HepG2 (cell line): ENCODE results near the gene DDC. TPM values are rescaled to one million over a fixed set of nuclear protein-coding genes. Genes with fewer than 3 reads are reported as not detected.

ENCODE experiments used
- ATAC-seq: fragments of 200-7000 bp; cut with Tn5 transposase; 3 replicates; pipeline ENCODE4 v1.9.1; 2020; ENCODE audit warnings: mild to moderate bottlenecking, moderate library complexity
- BruUV-seq: library from RNA; stranded (reverse); fragments of 400-500 nt; replicated peaks from 2 replicates; lab custom pipeline; 2021; lab: Mats Ljungman, UMichigan
- CTCF ChIA-PET: fragments of 300-600 bp; formaldehyde crosslinking; extraction: SDS; loops from one replicate; lab custom pipeline; 2021; ENCODE audit warnings: low total read pairs, inconsistent platforms, low intra/inter-chr PET ratio; lab: Yijun Ruan, JAX
- POLR2A ChIA-PET: fragments of 350-600 bp; sonication (Branson Sonifier 250); formaldehyde crosslinking; loops from one replicate; lab custom pipeline; 2020; ENCODE audit warnings: antibody characterized with exemption, inconsistent platforms; lab: Yijun Ruan, JAX
- DNase-seq: peaks from one replicate; pipeline ENCODE4 v3.0.0-alpha.2; 2015; ENCODE audit warnings: low spot score
- FAIRE-seq: peaks from 3 replicates; lab custom pipeline; 2011; peaks lifted over from hg19 to GRCh38; lab: Jason Lieb, UNC
- H2AFZ ChIP-seq: one replicate; pipeline ENCODE4 v1.6.1; 2011; ENCODE audit warnings: low read length, inconsistent platforms
- H3K27ac ChIP-seq: fragments of 300-600 bp; 3 replicates; pipeline ENCODE4 v1.8.0; 2011; ENCODE audit warnings: mixed run types, mild to moderate bottlenecking, mixed read lengths, low read length, inconsistent platforms; ENCODE audit not compliant: insufficient read depth; ENCODE audit errors: extremely low read length
- H3K27me3 ChIP-seq, 2 experiments: fragments of 200-600 bp in 1 of 2; 2 replicates in 1 of 2; 3 replicates in 1 of 2; pipeline versions ENCODE4 v1.6.0 to v1.8.0; 2011; ENCODE audit warnings: low read length in 2 of 2, mild to moderate bottlenecking in 2 of 2, moderate library complexity in 2 of 2, inconsistent platforms in 1 of 2; ENCODE audit not compliant: insufficient read depth in 2 of 2, control insufficient read depth in 1 of 2
- H3K36me3 ChIP-seq, 2 experiments: fragments of 200-600 bp in 1 of 2; replicated peaks in 1 of 2; 2 replicates in 1 of 2; 3 replicates in 1 of 2; pipeline versions ENCODE4 v1.5.1 to v1.8.0; 2011; ENCODE audit warnings: low read length in 2 of 2, inconsistent platforms in 1 of 2; ENCODE audit not compliant: insufficient read depth in 2 of 2, control insufficient read depth in 1 of 2
- H3K4me1 ChIP-seq: 2 replicates; pipeline ENCODE4 v1.5.1; 2012; ENCODE audit warnings: low read length, inconsistent platforms; ENCODE audit not compliant: insufficient read depth
- H3K4me2 ChIP-seq: 2 replicates; pipeline ENCODE4 v1.6.0; 2011; ENCODE audit warnings: low read depth, low read length, inconsistent platforms
- H3K4me3 ChIP-seq, 3 experiments: fragments of 200-600 bp in 1 of 3; sonication (generic), shearing (Covaris generic) in 1 of 3; replicated peaks in 1 of 3; 2 replicates each; pipeline ENCODE4 v1.5.1; 2011 to 2016; ENCODE audit warnings: low read length in 3 of 3, inconsistent platforms in 2 of 3, low read depth in 2 of 3, mild to moderate bottlenecking in 2 of 3, control low read depth in 1 of 3, mixed read lengths in 1 of 3; ENCODE audit not compliant: insufficient read depth in 1 of 3
- H3K79me2 ChIP-seq: one replicate; pipeline ENCODE4 v1.6.1; 2011; ENCODE audit warnings: low read length, inconsistent platforms; ENCODE audit not compliant: insufficient read depth
- H3K9ac ChIP-seq: 2 replicates; pipeline ENCODE4 v1.6.0; 2011; ENCODE audit warnings: mild to moderate bottlenecking, low read depth, low read length, inconsistent platforms; ENCODE audit not compliant: insufficient read depth
- H3K9me3 ChIP-seq: 2 replicates; pipeline ENCODE4 v1.5.1; 2012; ENCODE audit warnings: mild to moderate bottlenecking, low read length
- H4K20me1 ChIP-seq: 2 replicates; pipeline ENCODE4 v1.6.0; 2011; ENCODE audit warnings: inconsistent platforms, mild to moderate bottlenecking, low read length, moderate library complexity; ENCODE audit not compliant: insufficient read depth
- CBX1 ChIP-seq: IDR thresholded peaks from one replicate; pipeline ENCODE4 v1.6.1; 2016; ENCODE audit warnings: antibody characterized with exemption, low read depth
- IKZF1 ChIP-seq: fragments of 450-650 bp; IDR thresholded peaks from 2 replicates; pipeline ENCODE4 v1.7.1; 2016
- ZBTB38 ChIP-seq: sonication (generic); formaldehyde crosslinking; IDR thresholded peaks from 2 replicates; pipeline ENCODE4 v1.5.1; 2020; ENCODE audit warnings: mild to moderate bottlenecking, missing genetic modification reagents
- ZNF678 ChIP-seq: sonication (generic); formaldehyde crosslinking; IDR thresholded peaks from 2 replicates; pipeline ENCODE4 v1.4.0; 2020; ENCODE audit warnings: mild to moderate bottlenecking, missing genetic modification reagents
- ZNF891 ChIP-seq: sonication (generic); formaldehyde crosslinking; IDR thresholded peaks from 2 replicates; pipeline ENCODE4 v1.5.0; 2020; ENCODE audit warnings: mild to moderate bottlenecking, missing genetic modification reagents
- WGBS: methylation state at CpG from one replicate; pipeline ENCODE4 v1.1.6; 2017; ENCODE audit warnings: low lambda C conversion rate; 5-methylcytosine and 5-hydroxymethylcytosine counted together
- in situ Hi-C: cut with HindIII; loops from 2 replicates; pipeline ENCODE4 v1.10.0; 2017; ENCODE audit warnings: low pct_unique_long_range_greater_than_20kb; ENCODE audit not compliant: extremely low pct_ligation_motif_present
- intact Hi-C: fragments of 100-400 bp; cut with micrococcal nuclease; formaldehyde crosslinking; loops from one replicate; pipeline ENCODE4 v1.10.0; 2022; ENCODE audit not compliant: unreplicated experiment
- polyA plus RNA-seq, 8 experiments: library from polyadenylated mRNA; depleted of rRNA in 3 of 8; stranded (reverse) in 7 of 8; unstranded in 1 of 8; fragments of >200 nt; fragmentation: Illumina TruSeq in 4 of 8; extraction: Trizol in 4 of 8; gene quantifications; 2 replicates each; pipeline versions ENCODE4 v1.2.1 to v1.2.3, GENCODE V29; 2011 to 2016; ENCODE audit warnings: low read depth in 4 of 8, missing spikeins in 1 of 8, mixed read lengths in 1 of 8; ENCODE audit not compliant: insufficient read depth in 1 of 8
- total RNA-seq, 5 experiments: library from RNA; depleted of rRNA; stranded (reverse); fragments of >200 nt; fragmentation: Illumina TruSeq; extraction: Trizol; gene quantifications; 2 replicates each; pipeline ENCODE4 v1.2.3, GENCODE V29; 2016; ENCODE audit warnings: low read depth in 1 of 5
- TF ChIP-seq, protein P1 (sequence below): sonication (generic); formaldehyde crosslinking; IDR thresholded peaks from 2 replicates; pipeline ENCODE4 v1.5.0; 2020; ENCODE audit warnings: missing genetic modification reagents, mild to moderate bottlenecking, borderline replicate concordance
- TF ChIP-seq, protein P2 (sequence below): sonication (generic); formaldehyde crosslinking; IDR thresholded peaks from 2 replicates; pipeline ENCODE4 v1.5.1; 2020; ENCODE audit warnings: mild to moderate bottlenecking, missing genetic modification reagents, moderate library complexity

Gene DDC
- total and polyA plus RNA-seq, 2 of the 13 experiments (the other 11 are each of a cell fraction or from before 2014, with no cell fraction given) = 11.7 to 93.3 TPM

DNA sequence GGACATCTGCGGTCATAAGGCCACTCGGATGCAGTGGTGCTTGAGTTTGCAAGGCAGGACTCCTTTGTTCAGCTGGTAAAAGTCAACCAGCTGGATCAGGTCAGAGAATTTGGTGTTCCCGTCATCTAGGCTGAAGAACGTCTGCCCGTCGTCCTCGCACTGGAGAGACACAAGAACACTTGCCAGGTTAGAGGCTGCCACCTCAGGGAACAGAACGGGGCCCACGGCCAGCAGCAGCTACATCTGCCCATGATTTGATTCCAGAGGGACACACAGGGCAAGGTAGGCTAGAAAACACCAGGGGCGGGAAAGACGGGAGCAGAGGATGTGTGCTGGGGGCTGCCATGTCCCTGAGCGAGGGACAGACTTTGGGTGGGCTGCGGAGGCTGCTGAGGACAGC lies 27.7 kb upstream of the DDC start:
- 94% methylated on average over 12 of the region's 13 CpGs for WGBS
- intact Hi-C loops = no loop called here

More for the DNA sequence above, 27.7 kb upstream of the DDC start:
- Histone ChIP-seq H3K27me3 (no peaks in the 10 kb centered on the region), H3K36me3 (no peaks in the 10 kb centered on the region), H3K79me2 (no peaks in the 10 kb centered on the region), H3K9ac (no peak overlapping the region), H4K20me1 (no peaks in the 10 kb centered on the region), H3K4me3 (no peak overlapping the region), H3K9me3 (no peaks in the 10 kb centered on the region), H3K4me2 (no peak overlapping the region), H2AFZ (no peak overlapping the region), H3K4me1 (peaks cover 60% of the 10 kb centered on the region), H3K27ac (no peak overlapping the region)
- BruUV-seq = no TSS peak
- ChIA-PET POLR2A (no interaction called here), CTCF (no interaction called here)
- ATAC-seq (no peak), FAIRE-seq (no peak), DNase-seq (no peak)
- 0 out of 2 replicates have a peak, but pooled peaks have one; percentile 48 for TF ChIP-seq ZNF891 (CRISPR knock-in tag)
- no peak for TF ChIP-seq IKZF1
- TF ChIP-seq ZBTB38 = 0 out of 2 replicates have a peak, but pooled peaks have one; percentile 35
- TF ChIP-seq, protein P1, sequence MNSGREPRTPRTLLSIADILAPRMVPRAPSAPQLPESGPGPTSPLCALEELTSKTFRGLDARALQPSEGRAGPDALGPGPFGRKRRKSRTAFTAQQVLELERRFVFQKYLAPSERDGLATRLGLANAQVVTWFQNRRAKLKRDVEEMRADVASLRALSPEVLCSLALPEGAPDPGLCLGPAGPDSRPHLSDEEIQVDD = no peak
- TF ChIP-seq ZNF678 = no peak
- no peak for TF ChIP-seq CBX1
- TF ChIP-seq, protein P2, sequence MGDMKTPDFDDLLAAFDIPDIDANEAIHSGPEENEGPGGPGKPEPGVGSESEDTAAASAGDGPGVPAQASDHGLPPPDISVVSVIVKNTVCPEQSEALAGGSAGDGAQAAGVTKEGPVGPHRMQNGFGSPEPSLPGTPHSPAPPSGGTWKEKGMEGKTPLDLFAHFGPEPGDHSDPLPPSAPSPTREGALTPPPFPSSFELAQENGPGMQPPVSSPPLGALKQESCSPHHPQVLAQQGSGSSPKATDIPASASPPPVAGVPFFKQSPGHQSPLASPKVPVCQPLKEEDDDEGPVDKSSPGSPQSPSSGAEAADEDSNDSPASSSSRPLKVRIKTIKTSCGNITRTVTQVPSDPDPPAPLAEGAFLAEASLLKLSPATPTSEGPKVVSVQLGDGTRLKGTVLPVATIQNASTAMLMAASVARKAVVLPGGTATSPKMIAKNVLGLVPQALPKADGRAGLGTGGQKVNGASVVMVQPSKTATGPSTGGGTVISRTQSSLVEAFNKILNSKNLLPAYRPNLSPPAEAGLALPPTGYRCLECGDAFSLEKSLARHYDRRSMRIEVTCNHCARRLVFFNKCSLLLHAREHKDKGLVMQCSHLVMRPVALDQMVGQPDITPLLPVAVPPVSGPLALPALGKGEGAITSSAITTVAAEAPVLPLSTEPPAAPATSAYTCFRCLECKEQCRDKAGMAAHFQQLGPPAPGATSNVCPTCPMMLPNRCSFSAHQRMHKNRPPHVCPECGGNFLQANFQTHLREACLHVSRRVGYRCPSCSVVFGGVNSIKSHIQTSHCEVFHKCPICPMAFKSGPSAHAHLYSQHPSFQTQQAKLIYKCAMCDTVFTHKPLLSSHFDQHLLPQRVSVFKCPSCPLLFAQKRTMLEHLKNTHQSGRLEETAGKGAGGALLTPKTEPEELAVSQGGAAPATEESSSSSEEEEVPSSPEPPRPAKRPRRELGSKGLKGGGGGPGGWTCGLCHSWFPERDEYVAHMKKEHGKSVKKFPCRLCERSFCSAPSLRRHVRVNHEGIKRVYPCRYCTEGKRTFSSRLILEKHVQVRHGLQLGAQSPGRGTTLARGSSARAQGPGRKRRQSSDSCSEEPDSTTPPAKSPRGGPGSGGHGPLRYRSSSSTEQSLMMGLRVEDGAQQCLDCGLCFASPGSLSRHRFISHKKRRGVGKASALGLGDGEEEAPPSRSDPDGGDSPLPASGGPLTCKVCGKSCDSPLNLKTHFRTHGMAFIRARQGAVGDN (CRISPR knock-in tag) = peak; percentile 17; the same call in 1 of the 2 replicates
- in situ Hi-C loops = no loop called here
